GM21390 (cell line): ENCODE data around the gene HCAR3.
"Not testable (repeated sequence)": the region's sequence is repeated elsewhere in the genome, so short reads cannot be mapped to it uniquely, and the experiment has no call there.

Experiments used
- ATAC-seq: cut with Tn5 transposase; IDR thresholded peaks from one replicate; pipeline ENCODE4 v1.9.1; 2021; ENCODE audit not compliant: unreplicated experiment

Gene HCAR3

GRCh38 chr12:122724641-122725243, 8.1 kb upstream of the HCAR3 start:
- ATAC-seq = no peak

DNA sequence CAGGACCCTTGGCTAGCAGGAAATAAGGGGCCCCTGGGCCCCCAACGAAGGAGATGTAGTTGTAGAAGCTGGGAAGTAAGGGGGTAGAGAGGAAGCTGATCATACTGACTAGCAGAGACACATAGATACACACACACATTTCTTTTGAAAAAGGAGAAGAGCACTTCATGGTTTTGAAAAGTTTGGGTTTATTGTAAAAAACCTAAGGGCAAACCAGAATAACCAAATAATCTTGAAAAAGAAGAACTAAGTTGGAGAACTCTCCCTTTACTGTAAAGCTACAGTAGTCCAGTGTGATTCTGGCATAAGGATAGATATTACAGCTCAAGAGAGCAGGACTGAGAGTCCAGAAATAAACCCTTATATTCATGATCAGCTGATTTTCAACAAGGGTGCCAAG, 5.8 kb upstream of the HCAR3 start:
- ATAC-seq = no peak

DNA sequence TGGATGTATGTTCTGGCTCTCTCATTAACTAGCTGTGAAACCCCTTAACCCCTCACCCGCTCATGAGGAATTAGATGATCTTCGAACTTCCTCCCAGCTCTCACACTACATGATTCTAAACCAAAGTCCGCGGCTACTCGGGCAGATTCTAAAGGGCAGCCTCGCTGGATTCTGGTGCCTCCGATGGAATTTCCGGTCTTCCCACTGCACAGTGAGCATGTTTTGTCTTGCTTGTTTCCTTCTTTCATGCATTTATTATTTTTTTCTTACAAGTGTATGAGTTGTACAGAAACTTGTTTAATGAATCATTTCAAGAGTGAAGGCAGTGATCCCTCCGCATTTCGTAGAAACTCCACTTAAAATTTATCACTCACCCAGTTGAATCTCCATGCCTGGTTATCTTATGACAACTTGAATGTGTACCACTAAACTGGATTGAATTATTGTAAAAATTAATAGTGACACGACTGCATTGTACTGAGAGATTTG, 4.5 kb upstream of the HCAR3 start:
- ATAC-seq = no peak

DNA sequence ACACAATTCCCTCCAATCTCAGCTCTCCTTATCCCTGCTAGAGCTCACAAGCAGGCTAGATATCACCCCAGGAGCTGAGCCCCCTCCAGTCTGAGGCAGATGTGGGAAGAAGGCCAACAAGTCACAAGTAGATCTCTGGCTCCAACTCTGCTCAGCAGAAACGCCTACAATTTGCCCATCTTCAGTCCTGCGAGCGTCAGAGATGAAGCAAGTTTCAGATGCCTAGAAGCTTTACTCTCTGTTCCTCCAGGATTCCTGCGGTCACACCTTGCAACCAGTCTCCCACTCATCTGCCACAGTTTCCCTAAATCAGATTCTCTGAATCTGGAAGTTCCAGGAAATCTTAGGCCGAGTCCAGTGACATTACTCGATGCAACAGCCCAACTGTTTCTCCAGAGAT, 1.4 kb downstream of the HCAR3 start:
- not testable (repeated sequence) for ATAC-seq

DNA sequence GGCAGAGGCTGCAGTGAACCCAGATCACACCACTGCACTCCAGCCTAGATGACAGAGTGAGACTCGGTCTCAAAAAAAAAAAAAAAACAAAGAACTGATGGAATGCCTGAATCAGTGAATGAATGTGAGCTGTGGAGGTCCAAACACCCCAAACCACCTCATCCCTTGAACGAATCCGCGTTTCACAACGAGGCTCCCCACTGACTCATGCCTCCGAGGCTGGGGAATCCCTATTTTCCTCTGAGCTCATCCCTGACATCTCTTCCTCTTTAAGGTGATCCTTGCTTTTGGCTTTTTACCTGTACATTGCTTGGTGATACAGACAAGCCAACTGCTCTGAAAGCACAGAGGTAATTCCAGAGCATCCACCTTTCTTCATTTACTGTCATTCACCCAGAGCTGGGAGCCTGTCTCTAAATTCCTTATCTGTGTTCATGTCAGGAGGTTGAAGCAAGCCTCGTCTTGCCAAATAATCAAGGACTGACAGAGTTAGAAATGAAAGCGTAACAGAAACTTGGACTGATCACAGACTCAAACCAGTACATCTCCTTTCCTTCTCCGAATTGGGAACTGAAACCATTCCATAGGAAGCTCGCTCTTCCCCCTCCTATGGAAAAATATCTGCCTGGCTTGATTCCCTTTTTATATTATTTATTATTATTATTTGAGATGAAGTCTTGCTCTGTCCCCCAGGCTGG, 3.0 kb downstream of the HCAR3 start:
- ATAC-seq = not testable (repeated sequence)

DNA sequence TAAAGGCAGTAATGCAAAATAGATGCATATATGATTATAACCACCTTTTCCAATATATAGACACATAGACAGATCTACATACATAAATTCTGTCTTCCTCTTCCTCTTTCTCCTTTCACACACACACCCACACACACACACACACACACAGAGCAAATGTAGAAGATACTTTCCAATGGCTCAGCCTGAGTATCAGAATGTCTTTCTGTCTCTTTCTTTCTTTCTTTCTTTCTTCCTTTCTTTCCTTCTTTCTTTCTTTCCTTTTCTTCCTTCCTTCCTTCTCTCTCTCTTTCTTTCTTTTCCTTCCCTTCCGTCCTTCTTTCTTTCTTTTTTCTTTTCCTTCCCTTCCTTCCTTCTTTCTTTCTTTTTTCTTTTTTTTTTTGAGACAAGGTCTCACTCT, 5.3 kb downstream of the HCAR3 start:
- ATAC-seq = not testable (repeated sequence)

GRCh38 chr12:122710341-122710740, 6.3 kb downstream of the HCAR3 start:
- ATAC-seq = not testable (repeated sequence)

- not testable (repeated sequence) for ATAC-seq
These were observed 7.3 kb downstream of the HCAR3 start for GRCh38 chr12:122709287-122709686.

DNA sequence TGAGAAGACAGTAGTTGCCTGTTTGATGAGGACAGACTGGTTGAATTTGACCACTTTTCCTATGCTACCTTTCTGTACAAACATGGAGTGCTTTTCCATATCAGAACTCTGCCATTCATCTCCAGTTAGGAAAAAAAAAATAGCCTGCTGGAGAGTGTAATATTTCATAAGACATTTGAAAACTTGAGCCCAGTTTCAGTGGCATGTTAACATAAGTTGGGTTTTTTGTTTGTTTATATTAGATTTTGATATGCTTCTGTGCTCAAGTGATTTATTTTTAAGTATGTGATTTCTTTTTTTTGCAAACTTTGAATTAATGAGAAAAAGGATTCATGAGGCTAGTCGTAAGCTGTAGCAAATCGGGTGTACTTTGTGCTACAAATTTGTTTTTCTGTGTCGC, 12.8 kb downstream of the HCAR3 start:
- not testable (repeated sequence) for ATAC-seq

- not testable (repeated sequence) for ATAC-seq
These were observed 13.6 kb downstream of the HCAR3 start, which contains the start of gene HCAR2 for GRCh38 chr12:122702890-122703611. HCAR2 (minus strand) TSS chr12:122703357; CDS start chr12:122703283, 74 bp downstream.

DNA sequence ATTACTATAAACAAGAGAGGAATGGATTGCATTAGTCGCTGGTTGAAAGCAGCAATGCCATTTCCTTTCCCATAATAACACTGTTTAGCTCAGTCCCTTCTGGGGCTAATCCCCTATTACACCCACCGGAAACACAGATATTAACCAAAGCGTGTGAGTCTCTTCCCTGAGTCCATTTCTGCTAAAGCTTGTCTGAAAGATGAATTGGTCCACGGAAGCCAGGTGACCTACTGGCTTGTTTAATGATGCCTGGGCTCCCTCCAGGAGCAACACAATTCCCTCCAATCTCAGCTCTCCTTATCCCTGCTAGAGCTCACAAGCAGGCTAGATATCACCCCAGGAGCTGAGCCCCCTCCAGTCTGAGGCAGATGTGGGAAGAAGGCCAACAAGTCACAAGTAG, 15.1 kb downstream of the HCAR3 start:
- ATAC-seq = not testable (repeated sequence)

DNA sequence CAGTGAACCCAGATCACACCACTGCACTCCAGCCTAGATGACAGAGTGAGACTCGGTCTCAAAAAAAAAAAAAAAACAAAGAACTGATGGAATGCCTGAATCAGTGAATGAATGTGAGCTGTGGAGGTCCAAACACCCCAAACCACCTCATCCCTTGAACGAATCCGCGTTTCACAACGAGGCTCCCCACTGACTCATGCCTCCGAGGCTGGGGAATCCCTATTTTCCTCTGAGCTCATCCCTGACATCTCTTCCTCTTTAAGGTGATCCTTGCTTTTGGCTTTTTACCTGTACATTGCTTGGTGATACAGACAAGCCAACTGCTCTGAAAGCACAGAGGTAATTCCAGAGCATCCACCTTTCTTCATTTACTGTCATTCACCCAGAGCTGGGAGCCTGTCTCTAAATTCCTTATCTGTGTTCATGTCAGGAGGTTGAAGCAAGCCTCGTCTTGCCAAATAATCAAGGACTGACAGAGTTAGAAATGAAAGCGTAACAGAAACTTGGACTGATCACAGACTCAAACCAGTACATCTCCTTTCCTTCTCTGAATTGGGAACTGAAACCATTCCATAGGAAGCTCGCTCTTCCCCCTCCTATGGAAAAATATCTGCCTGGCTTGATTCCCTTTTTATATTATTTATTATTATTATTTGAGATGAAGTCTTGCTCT, 16.4 kb downstream of the HCAR3 start:
- ATAC-seq = not testable (repeated sequence)

DNA sequence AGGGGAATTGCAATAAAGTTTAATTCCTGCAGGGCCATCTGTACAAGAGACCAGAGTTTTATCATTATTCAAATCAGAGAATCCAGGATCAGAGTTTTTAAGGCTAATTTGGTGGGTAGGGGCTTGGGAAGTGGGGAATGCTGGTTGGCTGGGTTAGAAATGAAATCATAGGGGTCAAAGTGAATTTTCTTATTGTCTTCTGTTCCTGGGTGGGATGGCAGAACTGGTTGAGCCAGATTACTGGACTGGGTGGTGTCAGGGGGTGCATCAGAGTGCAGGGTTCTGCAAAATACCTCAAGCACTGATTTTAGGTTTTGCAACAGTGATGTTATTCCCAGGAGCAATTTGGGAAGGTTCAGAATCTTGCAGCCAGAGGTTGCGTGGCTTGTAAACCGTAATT, 19.7 kb downstream of the HCAR3 start:
- ATAC-seq = not testable (repeated sequence)

GRCh38 chr12:122691566-122691965, 25.0 kb downstream of the HCAR3 start:
- no peak for ATAC-seq

- ATAC-seq = no peak
These were observed 28.3 kb downstream of the HCAR3 start for GRCh38 chr12:122688291-122688690.

DNA sequence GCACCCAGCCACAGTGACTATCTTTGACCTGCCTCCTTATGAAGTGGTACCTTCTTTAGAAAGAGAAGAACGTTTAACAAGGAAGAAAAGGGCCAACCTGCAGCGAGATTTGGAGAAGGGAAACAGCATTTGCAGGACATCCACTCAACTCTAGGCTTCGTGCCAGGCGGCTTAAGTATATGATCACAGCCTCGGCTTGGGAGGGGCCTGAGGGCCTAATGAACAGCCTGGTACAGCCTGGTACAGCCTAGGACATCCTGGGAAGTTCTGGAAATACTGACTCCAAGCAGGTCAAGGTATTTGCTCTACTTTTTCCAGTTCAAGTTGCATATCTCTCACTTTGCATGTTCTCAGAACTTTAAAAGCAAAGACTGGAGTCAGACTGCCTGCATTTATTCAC, 29.5 kb downstream of the HCAR3 start:
- ATAC-seq = no peak

GRCh38 chr12:122686538-122686937, 30.1 kb downstream of the HCAR3 start:
- no peak for ATAC-seq

DNA sequence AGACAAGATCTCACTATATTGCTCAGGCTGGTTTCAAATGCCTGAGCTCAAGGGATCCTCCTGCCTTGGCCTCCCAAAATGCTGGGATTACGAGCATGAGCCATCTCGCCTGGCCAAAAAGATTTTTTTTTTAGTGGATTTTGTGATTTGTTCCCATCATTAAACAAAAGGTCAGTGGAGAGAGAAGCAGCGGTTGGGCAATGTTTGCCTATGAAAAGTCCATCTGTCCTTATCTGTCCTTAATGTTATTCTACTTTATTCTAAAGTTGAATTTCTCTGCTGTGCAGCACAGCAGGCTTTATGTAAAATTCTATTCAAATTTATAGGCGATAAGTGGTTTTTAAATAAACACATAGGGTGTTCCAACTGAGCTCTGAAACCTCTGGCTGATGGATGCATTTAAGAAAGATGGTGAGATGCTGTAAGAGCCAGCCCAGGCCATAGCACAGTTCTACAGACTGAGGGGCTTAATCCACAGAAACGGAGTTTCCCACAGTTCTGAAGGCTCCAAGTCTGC, 32.3 kb downstream of the HCAR3 start:
- no peak for ATAC-seq

DNA sequence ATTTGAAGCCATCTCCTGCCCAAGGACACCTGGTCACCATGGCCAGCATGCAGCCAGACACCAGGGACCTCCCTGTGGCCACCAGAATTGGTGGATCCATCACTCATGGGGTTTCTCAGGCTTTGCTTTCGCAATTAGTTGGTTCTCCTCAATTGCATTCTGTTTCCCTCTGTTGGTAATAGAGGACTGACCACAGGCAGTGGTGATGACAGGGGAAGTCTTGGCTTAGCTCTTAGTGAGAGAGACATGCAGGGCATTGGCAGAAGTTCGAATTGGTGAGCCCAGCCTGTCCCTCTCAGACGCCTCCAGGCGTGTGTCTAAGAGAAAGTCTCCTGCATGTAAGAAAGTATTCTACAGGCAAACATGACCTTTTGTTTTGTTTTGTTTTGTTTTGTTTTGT, 34.8 kb downstream of the HCAR3 start:
- ATAC-seq = no peak

- not testable (repeated sequence) for ATAC-seq
These were observed 35.6 kb downstream of the HCAR3 start for GRCh38 chr12:122680989-122681388.

DNA sequence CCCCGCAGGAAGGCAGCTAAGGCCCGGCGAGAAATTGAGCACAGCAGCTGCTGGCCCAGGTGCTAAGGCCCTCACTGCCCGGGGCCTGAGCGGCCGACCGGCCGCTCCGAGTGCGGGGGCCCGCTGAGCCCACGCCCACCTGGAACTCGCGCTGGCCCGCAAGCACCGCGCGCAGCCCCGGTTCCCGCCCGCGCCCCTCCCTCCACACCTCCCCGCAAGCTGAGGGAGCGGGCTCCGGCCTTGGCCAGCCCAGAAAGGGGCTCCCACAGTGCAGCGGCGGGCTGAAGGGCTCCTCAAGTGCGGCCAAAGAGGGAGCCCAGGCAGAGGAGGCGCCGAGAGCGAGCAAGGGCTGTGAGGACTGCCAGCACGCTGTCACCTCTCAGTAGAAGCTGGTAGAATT, 39.8 kb downstream of the HCAR3 start:
- not testable (repeated sequence) for ATAC-seq
